Activated naive CD4-positive, alpha-beta T cell treated with anti-CD3 and anti-CD28 coated beads, Interleukin-2, amount 50 U/mL, for 24 hours (primary cell): ENCODE results near the gene SUV39H2.
A peak's percentile ranks its signal among the peaks of the same experiment; 100 is the strongest.
"Not testable (repeated sequence)": the region's sequence is repeated elsewhere in the genome, so short reads cannot be mapped to it uniquely, and the experiment has no call there.

Source experiments
- H3K27ac Mint-ChIP-seq: one replicate; pipeline ENCODE4 v1.8.0; 2021; ENCODE audit warnings: mild to moderate bottlenecking, mixed read lengths
- H3K27me3 Mint-ChIP-seq: one replicate; pipeline ENCODE4 v1.8.0; 2021; ENCODE audit warnings: mixed read lengths
- H3K36me3 Mint-ChIP-seq: one replicate; pipeline ENCODE4 v1.8.0; 2021; ENCODE audit warnings: mixed read lengths
- H3K4me1 Mint-ChIP-seq: one replicate; pipeline ENCODE4 v1.8.0; 2021; ENCODE audit warnings: mixed read lengths
- H3K4me3 Mint-ChIP-seq: one replicate; pipeline ENCODE4 v1.8.0; 2021; ENCODE audit warnings: mild to moderate bottlenecking, mixed read lengths
- H3K9me3 Mint-ChIP-seq: one replicate; pipeline ENCODE4 v1.8.0; 2021; ENCODE audit warnings: mixed read lengths

Gene SUV39H2

DNA sequence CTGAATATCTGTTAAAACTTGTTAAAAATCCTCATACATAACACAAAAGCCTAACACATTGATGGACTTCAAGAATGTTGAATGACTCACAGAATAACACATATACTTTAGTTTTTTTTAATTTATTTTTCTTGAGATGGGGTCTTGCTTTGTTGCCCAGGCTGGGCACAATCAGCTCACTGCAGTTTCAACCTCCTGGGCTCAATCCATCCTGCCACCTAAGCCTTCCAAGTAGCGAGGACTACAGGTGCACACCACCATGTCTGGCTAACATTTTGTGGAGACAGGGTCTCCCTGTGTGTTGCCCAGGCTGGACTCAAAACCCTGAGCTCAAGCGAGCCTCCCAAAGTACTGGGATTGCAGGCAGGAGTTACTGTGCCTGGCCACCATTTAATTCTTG is 28.1 kb downstream of the SUV39H2 start:
- Mint-ChIP-seq H3K36me3 (peaks cover 36% of the 10 kb centered on the region), H3K9me3 (no peaks in the 10 kb centered on the region), H3K27ac (no peak overlapping the region), H3K4me1 (peaks cover 30% of the 10 kb centered on the region), H3K4me3 (no peak overlapping the region), H3K27me3 (no peaks in the 10 kb centered on the region)

DNA sequence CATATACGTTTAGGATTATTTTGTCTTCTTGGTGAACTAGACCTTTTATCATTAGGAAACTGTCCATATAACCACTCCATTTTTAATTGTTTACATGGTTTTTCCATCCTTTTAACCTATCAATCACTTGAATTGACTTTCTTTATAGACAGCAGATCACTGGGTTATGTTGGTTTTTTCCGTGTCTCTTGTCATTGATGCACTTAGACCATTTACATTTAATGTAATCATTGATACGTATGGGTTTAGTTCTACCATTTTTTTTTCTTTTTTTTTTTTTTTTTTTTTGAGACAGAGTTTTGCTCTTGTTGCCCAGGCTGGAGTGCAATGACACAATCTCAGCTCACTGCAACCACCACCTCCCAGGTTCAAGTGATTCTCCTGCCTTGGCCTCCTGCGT is 28.9 kb downstream of the SUV39H2 start:
- not testable (repeated sequence) for H3K27me3 Mint-ChIP-seq, H3K27ac Mint-ChIP-seq, H3K9me3 Mint-ChIP-seq, H3K4me3 Mint-ChIP-seq
- peaks cover 30% of the 10 kb centered on the region for H3K4me1 Mint-ChIP-seq
- peaks cover 38% of the 10 kb centered on the region for H3K36me3 Mint-ChIP-seq

DNA sequence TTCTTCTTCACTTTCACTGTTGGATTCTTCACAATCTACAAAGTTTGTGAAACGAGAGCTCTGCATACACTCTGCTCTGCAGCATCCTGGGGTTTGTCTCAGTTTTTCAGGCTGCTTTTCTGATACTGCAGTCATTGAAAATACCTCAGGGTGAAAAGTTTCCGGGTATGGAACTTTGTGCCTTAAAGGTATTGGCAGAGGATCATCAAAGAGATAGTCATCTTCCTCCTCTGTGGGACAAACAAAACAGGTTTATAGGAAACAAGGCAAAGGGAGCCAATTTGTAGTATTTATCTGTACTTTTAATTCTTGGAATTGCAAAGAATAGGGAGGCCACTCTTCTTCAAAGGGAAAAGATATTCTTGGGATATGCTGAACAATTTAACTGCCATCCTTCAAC is 30.4 kb downstream of the SUV39H2 start:
- no peak overlapping the region for H3K27ac Mint-ChIP-seq
- H3K4me1 Mint-ChIP-seq = peaks cover 33% of the 10 kb centered on the region
- H3K9me3 Mint-ChIP-seq = no peaks in the 10 kb centered on the region
- H3K4me3 Mint-ChIP-seq = no peak overlapping the region
- peaks cover 47% of the 10 kb centered on the region for H3K36me3 Mint-ChIP-seq
- H3K27me3 Mint-ChIP-seq = no peaks in the 10 kb centered on the region

DNA sequence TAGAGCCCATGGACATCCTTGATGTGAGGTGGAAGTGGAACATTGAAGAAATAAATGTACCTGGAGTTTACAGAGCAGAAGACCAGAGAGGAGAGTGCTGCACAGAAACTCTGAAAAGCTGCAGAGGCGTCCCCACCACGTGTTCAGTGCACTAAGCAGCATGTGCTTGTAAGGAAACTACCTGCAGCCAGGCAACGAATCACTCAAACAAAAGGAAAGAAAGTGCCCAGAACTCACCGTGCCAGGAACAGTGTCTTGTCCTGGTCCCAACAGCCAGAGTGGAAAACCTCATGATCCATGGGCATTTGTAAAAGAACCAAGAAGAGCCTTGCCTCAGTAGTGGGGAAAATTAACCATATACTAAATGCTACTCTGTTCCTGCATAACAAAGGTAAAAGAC is 32.3 kb downstream of the SUV39H2 start:
- no peaks in the 10 kb centered on the region for H3K27me3 Mint-ChIP-seq
- H3K27ac Mint-ChIP-seq = peak overlapping the region; percentile 43
- peaks cover 28% of the 10 kb centered on the region for H3K4me1 Mint-ChIP-seq
- H3K36me3 Mint-ChIP-seq = peaks cover 51% of the 10 kb centered on the region
- H3K4me3 Mint-ChIP-seq = no peak overlapping the region
- peaks cover 4% of the 10 kb centered on the region for H3K9me3 Mint-ChIP-seq

DNA sequence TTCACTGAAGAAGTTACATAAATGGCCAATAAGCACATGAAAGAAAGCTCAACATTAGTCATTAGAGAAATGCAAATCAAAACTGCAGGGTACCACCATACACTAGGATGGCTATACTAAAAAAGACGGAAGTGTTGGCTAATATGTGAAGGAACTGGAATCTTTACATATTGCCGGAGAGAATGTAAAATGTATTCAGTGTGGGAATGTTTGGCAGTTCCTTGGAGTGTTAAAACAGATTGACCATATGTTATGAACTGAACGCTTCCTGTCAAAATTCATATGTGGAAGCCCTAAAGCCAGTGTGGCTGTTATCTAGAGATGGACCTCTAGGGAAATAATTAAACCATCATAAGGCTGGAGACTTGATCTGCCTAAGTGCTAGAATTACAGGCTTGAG is 33.1 kb downstream of the SUV39H2 start:
- H3K36me3 Mint-ChIP-seq = peaks cover 54% of the 10 kb centered on the region
- H3K4me3 Mint-ChIP-seq = no peak overlapping the region
- H3K27ac Mint-ChIP-seq = no peak overlapping the region
- H3K4me1 Mint-ChIP-seq = peaks cover 27% of the 10 kb centered on the region
- H3K9me3 Mint-ChIP-seq = peaks cover 4% of the 10 kb centered on the region
- H3K27me3 Mint-ChIP-seq = no peaks in the 10 kb centered on the region

DNA sequence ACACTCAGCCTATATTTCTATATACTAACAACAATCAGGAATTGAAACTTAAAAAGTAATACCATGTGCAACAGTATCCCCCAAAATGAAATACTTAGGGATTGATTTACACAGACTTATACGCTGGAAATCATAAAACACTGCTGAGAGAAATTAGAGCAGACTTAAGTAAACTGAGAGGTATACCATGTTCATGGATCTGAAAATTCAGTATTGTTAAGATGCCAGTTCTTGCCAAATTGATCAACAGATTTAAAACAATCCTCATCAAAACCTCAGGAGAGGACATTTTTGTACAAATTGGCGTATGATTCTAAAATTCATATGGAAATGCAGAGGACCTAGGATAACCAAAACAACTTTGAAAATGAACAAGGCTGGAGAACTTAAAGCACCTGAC is 37.9 kb downstream of the SUV39H2 start:
- Mint-ChIP-seq H3K36me3 (peaks cover 65% of the 10 kb centered on the region), H3K27me3 (no peaks in the 10 kb centered on the region), H3K4me1 (peaks cover 17% of the 10 kb centered on the region), H3K27ac (no peak overlapping the region), H3K9me3 (peaks cover 4% of the 10 kb centered on the region), H3K4me3 (no peak overlapping the region)

DNA sequence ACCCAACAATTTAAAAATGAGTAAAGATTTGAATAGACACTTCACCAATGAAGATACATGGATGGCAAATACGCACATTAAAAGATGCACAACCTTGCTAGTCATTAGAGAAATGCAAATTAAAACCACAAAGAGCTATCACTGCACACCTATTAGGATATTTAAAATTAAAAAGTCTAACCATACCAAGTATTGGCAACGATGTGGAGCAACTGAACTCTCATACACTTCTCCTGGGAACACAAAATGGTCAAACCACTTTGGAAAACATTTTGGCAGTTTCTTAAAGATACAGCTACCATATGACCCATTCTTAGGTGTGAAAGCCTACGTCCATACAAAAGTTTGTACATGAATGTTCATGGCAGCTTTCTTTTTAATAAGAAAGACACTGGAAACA is 39.2 kb downstream of the SUV39H2 start:
- peaks cover 17% of the 10 kb centered on the region for H3K4me1 Mint-ChIP-seq
- H3K36me3 Mint-ChIP-seq = peaks cover 68% of the 10 kb centered on the region
- H3K4me3 Mint-ChIP-seq = no peak overlapping the region
- H3K27me3 Mint-ChIP-seq = no peaks in the 10 kb centered on the region
- H3K27ac Mint-ChIP-seq = no peak overlapping the region
- peaks cover 4% of the 10 kb centered on the region for H3K9me3 Mint-ChIP-seq

DNA sequence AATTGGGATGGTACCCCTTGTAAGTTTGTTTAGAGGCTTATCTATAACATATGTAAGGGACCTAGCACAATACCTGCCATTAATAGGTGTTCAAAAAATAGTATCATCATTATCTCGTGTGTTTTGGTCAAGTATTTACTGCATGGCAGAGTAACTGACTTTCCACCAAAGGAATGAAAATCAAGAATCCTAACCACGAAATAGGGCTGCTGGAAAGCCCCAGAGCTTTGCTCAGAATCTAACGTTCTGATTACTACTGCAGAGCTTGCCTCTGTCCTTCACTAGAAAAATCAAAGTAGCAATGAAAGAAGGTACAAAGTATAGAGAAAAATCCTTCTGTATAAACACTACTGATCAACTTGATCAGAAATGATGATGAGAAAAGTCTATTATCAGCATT is 40.3 kb downstream of the SUV39H2 start:
- peaks cover 14% of the 10 kb centered on the region for H3K4me1 Mint-ChIP-seq
- no peaks in the 10 kb centered on the region for H3K27me3 Mint-ChIP-seq
- no peak overlapping the region for H3K27ac Mint-ChIP-seq
- H3K9me3 Mint-ChIP-seq = peaks cover 4% of the 10 kb centered on the region
- H3K4me3 Mint-ChIP-seq = no peak overlapping the region
- H3K36me3 Mint-ChIP-seq = peaks cover 60% of the 10 kb centered on the region

DNA sequence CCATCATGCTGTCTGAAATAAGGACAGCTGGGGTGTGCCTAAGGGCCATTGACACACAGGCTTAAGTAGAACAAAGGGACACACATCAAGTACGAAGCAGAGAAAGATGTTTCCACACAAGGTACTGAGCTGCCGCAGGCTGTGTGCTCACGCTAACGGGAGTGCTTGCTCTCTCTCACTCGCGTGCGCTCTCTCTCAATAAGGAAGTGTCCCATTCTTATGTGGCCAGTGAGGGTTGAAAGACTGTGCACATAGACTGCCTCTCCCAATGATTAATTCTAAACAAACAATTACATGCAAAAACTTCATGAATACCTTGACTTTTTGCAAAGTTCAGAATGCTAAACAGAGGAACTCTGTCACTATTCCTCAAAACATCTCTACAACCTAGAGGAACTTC is 45.3 kb downstream of the SUV39H2 start:
- Mint-ChIP-seq H3K36me3 (peaks cover 42% of the 10 kb centered on the region), H3K9me3 (no peaks in the 10 kb centered on the region), H3K4me3 (no peak overlapping the region), H3K4me1 (no peaks in the 10 kb centered on the region), H3K27me3 (no peaks in the 10 kb centered on the region), H3K27ac (no peak overlapping the region)

DNA sequence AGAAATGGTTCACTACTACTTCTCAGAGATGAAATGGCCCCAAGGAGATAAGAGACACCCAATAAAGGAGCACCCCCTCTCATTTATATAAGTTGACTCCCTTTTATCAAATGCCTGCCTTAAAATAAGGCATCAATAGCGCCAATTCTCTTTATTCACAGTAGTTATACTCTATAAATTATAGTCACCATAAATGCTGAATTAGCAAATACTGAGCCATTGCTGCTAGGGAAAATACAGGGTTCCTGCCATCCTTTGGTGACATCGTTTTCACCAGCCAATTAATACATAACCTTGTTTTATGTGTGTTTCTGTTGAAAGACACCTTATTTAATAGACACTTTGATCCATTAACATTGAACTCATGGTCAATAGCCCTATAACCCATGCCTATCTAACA is 46.6 kb downstream of the SUV39H2 start:
- H3K27me3 Mint-ChIP-seq = no peaks in the 10 kb centered on the region
- no peaks in the 10 kb centered on the region for H3K4me1 Mint-ChIP-seq
- no peak overlapping the region for H3K4me3 Mint-ChIP-seq
- no peak overlapping the region for H3K27ac Mint-ChIP-seq
- no peaks in the 10 kb centered on the region for H3K9me3 Mint-ChIP-seq
- H3K36me3 Mint-ChIP-seq = peaks cover 29% of the 10 kb centered on the region

DNA sequence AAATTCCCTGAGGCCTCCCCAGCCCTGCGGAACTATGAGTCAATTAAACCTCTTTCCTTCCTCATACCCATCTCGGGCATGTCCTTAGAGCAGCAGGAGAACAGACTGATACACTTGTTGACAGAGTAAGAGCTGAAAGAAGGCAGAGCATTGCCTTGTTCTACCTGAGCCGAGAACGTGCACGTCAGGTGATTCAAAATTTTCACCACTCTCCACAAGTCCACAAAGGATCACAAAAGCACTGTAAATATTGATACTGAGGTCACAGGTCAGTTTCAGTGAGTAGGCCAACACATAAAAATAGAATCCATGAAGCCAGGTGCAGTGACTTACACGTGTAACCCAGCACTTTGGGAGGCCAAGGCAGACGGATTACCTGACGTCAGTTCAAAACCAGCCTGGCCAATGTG is 47.4 kb downstream of the SUV39H2 start:
- Mint-ChIP-seq H3K27ac (no peak overlapping the region), H3K36me3 (peaks cover 27% of the 10 kb centered on the region), H3K4me1 (no peaks in the 10 kb centered on the region), H3K4me3 (no peak overlapping the region), H3K27me3 (no peaks in the 10 kb centered on the region), H3K9me3 (no peaks in the 10 kb centered on the region)

DNA sequence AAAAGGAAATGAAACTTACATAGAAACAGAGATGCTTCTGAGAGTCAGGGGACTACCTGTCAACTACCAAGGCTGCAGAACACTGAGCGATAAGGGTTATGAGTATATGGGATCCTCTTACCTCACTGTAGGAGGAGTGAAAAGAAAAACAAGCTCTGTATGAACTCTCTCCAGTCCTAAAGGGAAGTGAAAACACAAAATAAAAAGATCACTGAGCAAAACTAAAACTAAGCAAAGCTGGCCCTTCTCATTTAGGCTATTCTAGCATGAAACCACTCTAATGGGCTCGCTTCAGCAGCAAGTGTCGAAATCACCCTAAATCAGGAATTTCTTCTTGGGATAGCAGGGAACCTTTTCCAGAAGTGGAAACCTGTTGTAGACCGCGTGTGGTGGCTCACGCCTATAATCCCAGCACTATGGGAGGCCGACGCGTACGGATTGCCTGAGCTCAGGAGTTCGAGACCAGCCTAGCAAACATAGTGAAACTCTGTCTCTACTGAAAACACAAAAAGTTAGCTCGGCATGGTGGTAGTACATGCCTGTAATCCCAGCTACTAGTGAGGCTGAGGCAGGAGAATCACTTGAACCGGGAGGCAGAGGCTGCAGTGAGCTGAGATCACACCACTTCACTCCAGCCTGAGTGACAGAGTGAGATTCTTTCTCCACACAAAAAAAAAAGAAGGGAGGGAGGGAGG is 48.2 kb downstream of the SUV39H2 start:
- Mint-ChIP-seq H3K27ac (no peak overlapping the region), H3K9me3 (no peaks in the 10 kb centered on the region), H3K36me3 (peaks cover 21% of the 10 kb centered on the region), H3K4me1 (no peaks in the 10 kb centered on the region), H3K4me3 (no peak overlapping the region), H3K27me3 (no peaks in the 10 kb centered on the region)

DNA sequence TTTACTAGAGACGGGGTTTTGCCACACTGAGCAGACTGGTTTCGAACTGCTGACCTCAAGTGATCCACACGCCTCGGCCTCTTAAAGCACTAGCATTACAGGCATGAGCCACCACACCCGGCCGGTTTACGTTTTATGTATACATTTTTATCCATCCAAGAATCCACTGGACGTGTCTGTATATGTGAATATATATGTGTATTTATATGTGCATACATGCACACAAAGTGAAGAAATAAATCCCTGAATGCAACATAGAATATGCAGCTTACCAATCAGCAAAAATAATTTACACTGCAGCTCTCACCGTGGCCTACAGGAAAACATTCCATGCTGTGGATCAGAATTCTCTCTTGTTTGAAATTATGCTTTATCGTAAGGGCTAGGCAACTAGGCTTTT is 51.9 kb downstream of the SUV39H2 start:
- Mint-ChIP-seq H3K36me3 (peaks cover 26% of the 10 kb centered on the region), H3K27ac (no peak overlapping the region), H3K27me3 (no peaks in the 10 kb centered on the region), H3K9me3 (no peaks in the 10 kb centered on the region), H3K4me1 (no peaks in the 10 kb centered on the region), H3K4me3 (no peak overlapping the region)

DNA sequence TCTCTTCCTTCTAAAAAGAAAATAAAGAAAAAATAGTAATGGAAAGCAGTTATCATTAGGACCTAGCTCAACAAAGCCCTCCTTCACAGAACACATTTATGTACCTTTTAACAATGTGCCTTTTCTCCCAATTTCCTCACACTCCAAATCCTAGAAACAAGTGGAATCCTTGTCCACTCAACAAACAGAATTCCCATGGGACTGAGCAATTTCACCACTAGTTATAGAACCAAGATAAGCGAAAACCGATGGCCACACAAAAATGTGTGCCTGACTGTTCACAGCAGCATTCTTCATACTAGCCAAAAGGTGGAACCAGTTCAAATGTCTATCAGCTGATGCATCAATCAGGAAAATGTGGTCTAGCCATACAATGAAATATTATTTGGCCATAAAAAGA is 57.9 kb downstream of the SUV39H2 start:
- Mint-ChIP-seq H3K4me3 (no peak overlapping the region), H3K36me3 (peaks cover 18% of the 10 kb centered on the region), H3K4me1 (no peaks in the 10 kb centered on the region), H3K27ac (no peak overlapping the region), H3K9me3 (no peaks in the 10 kb centered on the region), H3K27me3 (no peaks in the 10 kb centered on the region)

DNA sequence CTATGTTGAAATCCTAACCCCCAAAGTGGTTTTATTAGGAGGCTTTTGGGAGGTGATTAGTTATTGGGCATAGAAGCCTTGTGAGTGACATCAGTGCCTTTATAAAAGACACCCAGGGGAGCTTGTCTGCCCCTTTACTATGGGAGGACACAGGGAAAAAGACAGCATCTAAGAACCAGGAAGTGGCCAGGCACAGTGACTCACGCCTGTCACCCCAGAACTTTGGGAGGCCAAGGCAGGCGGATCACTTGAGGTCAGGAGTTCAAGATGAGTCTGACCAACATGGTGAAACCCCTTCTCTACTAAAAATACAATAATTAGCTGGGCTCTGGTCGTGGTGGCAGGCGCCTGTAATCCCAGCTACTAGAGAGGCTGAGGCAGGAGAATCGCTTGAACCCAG is 60.3 kb downstream of the SUV39H2 start:
- H3K36me3 Mint-ChIP-seq = peaks cover 12% of the 10 kb centered on the region
- H3K4me3 Mint-ChIP-seq, H3K27ac Mint-ChIP-seq, H3K9me3 Mint-ChIP-seq, H3K27me3 Mint-ChIP-seq: not testable (repeated sequence)
- H3K4me1 Mint-ChIP-seq = peaks cover 16% of the 10 kb centered on the region

DNA sequence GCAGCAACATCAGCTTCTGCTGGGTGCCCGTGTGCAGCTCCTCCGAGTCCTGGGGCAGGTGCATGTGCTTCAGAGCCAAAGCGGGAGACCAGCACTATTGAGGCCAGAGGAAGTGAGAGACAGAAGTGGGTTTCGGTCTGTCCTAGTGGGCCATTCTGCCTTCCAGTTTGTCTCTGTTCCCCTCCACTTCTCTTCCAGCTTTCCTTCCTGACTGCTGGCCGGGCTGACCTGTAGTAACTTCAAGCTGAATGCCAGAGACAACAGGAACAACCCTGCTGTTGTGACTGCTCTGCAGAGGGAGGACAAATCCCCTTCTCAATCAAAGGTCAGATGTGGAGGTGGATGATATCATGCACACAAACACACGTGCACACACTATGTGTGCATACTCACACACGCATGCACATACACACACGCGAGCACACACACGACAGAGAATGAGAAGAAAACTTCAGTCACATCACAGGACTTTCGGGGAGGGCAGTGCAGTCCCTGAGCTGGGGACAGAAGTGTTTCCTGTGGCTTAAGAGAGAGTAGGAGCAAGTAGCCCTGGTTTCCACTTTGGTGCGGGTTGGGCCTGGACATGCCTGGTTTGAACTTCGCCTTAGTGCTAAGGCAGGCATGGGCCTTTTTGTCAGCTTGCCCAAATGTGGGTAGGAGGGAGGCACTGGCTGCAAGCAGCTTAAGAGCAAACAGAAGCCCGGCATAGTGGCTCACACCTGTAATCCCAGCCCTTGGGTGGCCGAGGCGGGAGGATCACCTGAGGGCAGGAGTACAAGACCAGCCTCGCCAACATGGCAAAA is 63.7 kb downstream of the SUV39H2 start:
- not testable (repeated sequence) for H3K27me3 Mint-ChIP-seq, H3K27ac Mint-ChIP-seq, H3K36me3 Mint-ChIP-seq, H3K9me3 Mint-ChIP-seq, H3K4me3 Mint-ChIP-seq
- peaks cover 17% of the 10 kb centered on the region for H3K4me1 Mint-ChIP-seq
